HepG2 (cell line): ENCODE results near the gene PIP4K2B. TPM values are rescaled to one million over a fixed set of nuclear protein-coding genes. Genes with fewer than 3 reads are reported as not detected.

ENCODE experiments used
- BATF2 ChIP-seq: sonication (generic); formaldehyde crosslinking; IDR thresholded peaks from 2 replicates; pipeline ENCODE4 v1.8.0; 2022; ENCODE audit warnings: mild to moderate bottlenecking, missing genetic modification reagents, moderate library complexity
- CCDC6 ChIP-seq: sonication (generic); formaldehyde crosslinking; IDR thresholded peaks from 2 replicates; pipeline ENCODE4 v1.8.1; 2022; ENCODE audit warnings: mild to moderate bottlenecking, missing genetic modification reagents, moderate library complexity
- CREM ChIP-seq, 2 experiments: sonication (generic) in 1 of 2; formaldehyde crosslinking in 1 of 2; IDR thresholded peaks; 2 replicates each; pipeline versions ENCODE4 v1.4.0 to v1.6.1; 2016 to 2020; ENCODE audit warnings: antibody characterized with exemption in 1 of 2, mild to moderate bottlenecking in 1 of 2, missing genetic modification reagents in 1 of 2
- HCFC1 ChIP-seq: fragments of 150-350 bp; IDR thresholded peaks from 2 replicates; pipeline ENCODE4 v1.6.1; 2014; ENCODE audit warnings: low read depth, low read length
- HMG20B ChIP-seq: conservative IDR thresholded peaks from 2 replicates; pipeline ENCODE4 v1.6.1; 2016; ENCODE audit warnings: missing genetic modification reagents, missing compliant biosample characterization
- MAFG ChIP-seq: sonication (generic); formaldehyde crosslinking; IDR thresholded peaks from 2 replicates; pipeline ENCODE4 v1.5.1; 2020; ENCODE audit warnings: mild to moderate bottlenecking, missing genetic modification reagents
- RBAK ChIP-seq: sonication (generic); formaldehyde crosslinking; IDR thresholded peaks from 2 replicates; pipeline ENCODE4 v1.5.1; 2020; ENCODE audit warnings: mild to moderate bottlenecking, missing genetic modification reagents
- RFXAP ChIP-seq: sonication (generic); formaldehyde crosslinking; IDR thresholded peaks from 2 replicates; pipeline ENCODE4 v1.4.0; 2020; ENCODE audit warnings: missing genetic modification reagents, borderline replicate concordance
- ZNF251 ChIP-seq: sonication (generic); formaldehyde crosslinking; IDR thresholded peaks from 2 replicates; pipeline ENCODE4 v1.9.0; 2021; ENCODE audit warnings: mild to moderate bottlenecking, missing genetic modification reagents
- ZNF274 ChIP-seq: sonication (generic); formaldehyde crosslinking; IDR thresholded peaks from 2 replicates; pipeline ENCODE4 v1.5.1; 2020; ENCODE audit warnings: mild to moderate bottlenecking, missing genetic modification reagents
- ZNF296 ChIP-seq: sonication (generic); formaldehyde crosslinking; conservative IDR thresholded peaks from 2 replicates; pipeline ENCODE4 v1.5.0; 2020; ENCODE audit warnings: mild to moderate bottlenecking, missing genetic modification reagents
- ZNF563 ChIP-seq: sonication (generic); formaldehyde crosslinking; IDR thresholded peaks from 2 replicates; pipeline ENCODE4 v1.8.0; 2022; ENCODE audit warnings: mild to moderate bottlenecking, moderate library complexity, missing genetic modification reagents
- ZNF570 ChIP-seq: sonication (generic); formaldehyde crosslinking; IDR thresholded peaks from 2 replicates; pipeline ENCODE4 v1.4.0; 2020; ENCODE audit warnings: mild to moderate bottlenecking, missing genetic modification reagents, borderline replicate concordance
- ZNF687 ChIP-seq: sonication (generic); formaldehyde crosslinking; IDR thresholded peaks from 2 replicates; pipeline ENCODE4 v1.5.1; 2020; ENCODE audit warnings: mild to moderate bottlenecking, missing genetic modification reagents, moderate library complexity
- ZNF777 ChIP-seq: sonication (generic); formaldehyde crosslinking; IDR thresholded peaks from 2 replicates; pipeline ENCODE4 v1.4.0; 2020; ENCODE audit warnings: missing genetic modification reagents
- polyA plus RNA-seq, 8 experiments: library from polyadenylated mRNA; depleted of rRNA in 3 of 8; stranded (reverse) in 7 of 8; unstranded in 1 of 8; fragments of >200 nt; fragmentation: Illumina TruSeq in 4 of 8; extraction: Trizol in 4 of 8; gene quantifications; 2 replicates each; pipeline versions ENCODE4 v1.2.1 to v1.2.3, GENCODE V29; 2011 to 2016; ENCODE audit warnings: low read depth in 4 of 8, missing spikeins in 1 of 8, mixed read lengths in 1 of 8; ENCODE audit not compliant: insufficient read depth in 1 of 8
- total RNA-seq, 5 experiments: library from RNA; depleted of rRNA; stranded (reverse); fragments of >200 nt; fragmentation: Illumina TruSeq; extraction: Trizol; gene quantifications; 2 replicates each; pipeline ENCODE4 v1.2.3, GENCODE V29; 2016; ENCODE audit warnings: low read depth in 1 of 5
- TF ChIP-seq, protein P1 (sequence below): sonication (generic); formaldehyde crosslinking; IDR thresholded peaks from 2 replicates; pipeline ENCODE4 v1.4.0; 2020; ENCODE audit warnings: mild to moderate bottlenecking, missing genetic modification reagents

PIP4K2B gene
- total and polyA plus RNA-seq, 2 of the 13 experiments (the other 11 are each of a cell fraction or from before 2014, with no cell fraction given): 20.4 to 54.0 TPM

- TF ChIP-seq BATF2 (CRISPR knock-in tag) (peak; percentile 13; the same call in 1 of the 2 replicates), RFXAP (CRISPR knock-in tag) (no peak; the same call in 1 of the 2 replicates), ZNF251 (CRISPR knock-in tag) (no peak), ZNF777 (CRISPR knock-in tag) (no peak), HMG20B (CRISPR knock-in tag) (no peak), ZNF274 (CRISPR knock-in tag) (peak; percentile 95), HCFC1 (no peak), RBAK (CRISPR knock-in tag) (0 out of 2 replicates have a peak, but pooled peaks have one; percentile 64), ZNF570 (CRISPR knock-in tag) (no peak), ZNF563 (CRISPR knock-in tag) (no peak), CREM (IDR thresholded peaks at IDR 0.05) (no peak), CREM (CRISPR knock-in tag; IDR thresholded peaks at IDR 0.05) (no peak), ZNF687 (CRISPR knock-in tag) (peak; percentile 80), CCDC6 (CRISPR knock-in tag) (0 out of 2 replicates have a peak, but pooled peaks have one; percentile 13), MAFG (CRISPR knock-in tag) (no peak), ZNF296 (CRISPR knock-in tag) (no peak)
- TF ChIP-seq, protein P1, sequence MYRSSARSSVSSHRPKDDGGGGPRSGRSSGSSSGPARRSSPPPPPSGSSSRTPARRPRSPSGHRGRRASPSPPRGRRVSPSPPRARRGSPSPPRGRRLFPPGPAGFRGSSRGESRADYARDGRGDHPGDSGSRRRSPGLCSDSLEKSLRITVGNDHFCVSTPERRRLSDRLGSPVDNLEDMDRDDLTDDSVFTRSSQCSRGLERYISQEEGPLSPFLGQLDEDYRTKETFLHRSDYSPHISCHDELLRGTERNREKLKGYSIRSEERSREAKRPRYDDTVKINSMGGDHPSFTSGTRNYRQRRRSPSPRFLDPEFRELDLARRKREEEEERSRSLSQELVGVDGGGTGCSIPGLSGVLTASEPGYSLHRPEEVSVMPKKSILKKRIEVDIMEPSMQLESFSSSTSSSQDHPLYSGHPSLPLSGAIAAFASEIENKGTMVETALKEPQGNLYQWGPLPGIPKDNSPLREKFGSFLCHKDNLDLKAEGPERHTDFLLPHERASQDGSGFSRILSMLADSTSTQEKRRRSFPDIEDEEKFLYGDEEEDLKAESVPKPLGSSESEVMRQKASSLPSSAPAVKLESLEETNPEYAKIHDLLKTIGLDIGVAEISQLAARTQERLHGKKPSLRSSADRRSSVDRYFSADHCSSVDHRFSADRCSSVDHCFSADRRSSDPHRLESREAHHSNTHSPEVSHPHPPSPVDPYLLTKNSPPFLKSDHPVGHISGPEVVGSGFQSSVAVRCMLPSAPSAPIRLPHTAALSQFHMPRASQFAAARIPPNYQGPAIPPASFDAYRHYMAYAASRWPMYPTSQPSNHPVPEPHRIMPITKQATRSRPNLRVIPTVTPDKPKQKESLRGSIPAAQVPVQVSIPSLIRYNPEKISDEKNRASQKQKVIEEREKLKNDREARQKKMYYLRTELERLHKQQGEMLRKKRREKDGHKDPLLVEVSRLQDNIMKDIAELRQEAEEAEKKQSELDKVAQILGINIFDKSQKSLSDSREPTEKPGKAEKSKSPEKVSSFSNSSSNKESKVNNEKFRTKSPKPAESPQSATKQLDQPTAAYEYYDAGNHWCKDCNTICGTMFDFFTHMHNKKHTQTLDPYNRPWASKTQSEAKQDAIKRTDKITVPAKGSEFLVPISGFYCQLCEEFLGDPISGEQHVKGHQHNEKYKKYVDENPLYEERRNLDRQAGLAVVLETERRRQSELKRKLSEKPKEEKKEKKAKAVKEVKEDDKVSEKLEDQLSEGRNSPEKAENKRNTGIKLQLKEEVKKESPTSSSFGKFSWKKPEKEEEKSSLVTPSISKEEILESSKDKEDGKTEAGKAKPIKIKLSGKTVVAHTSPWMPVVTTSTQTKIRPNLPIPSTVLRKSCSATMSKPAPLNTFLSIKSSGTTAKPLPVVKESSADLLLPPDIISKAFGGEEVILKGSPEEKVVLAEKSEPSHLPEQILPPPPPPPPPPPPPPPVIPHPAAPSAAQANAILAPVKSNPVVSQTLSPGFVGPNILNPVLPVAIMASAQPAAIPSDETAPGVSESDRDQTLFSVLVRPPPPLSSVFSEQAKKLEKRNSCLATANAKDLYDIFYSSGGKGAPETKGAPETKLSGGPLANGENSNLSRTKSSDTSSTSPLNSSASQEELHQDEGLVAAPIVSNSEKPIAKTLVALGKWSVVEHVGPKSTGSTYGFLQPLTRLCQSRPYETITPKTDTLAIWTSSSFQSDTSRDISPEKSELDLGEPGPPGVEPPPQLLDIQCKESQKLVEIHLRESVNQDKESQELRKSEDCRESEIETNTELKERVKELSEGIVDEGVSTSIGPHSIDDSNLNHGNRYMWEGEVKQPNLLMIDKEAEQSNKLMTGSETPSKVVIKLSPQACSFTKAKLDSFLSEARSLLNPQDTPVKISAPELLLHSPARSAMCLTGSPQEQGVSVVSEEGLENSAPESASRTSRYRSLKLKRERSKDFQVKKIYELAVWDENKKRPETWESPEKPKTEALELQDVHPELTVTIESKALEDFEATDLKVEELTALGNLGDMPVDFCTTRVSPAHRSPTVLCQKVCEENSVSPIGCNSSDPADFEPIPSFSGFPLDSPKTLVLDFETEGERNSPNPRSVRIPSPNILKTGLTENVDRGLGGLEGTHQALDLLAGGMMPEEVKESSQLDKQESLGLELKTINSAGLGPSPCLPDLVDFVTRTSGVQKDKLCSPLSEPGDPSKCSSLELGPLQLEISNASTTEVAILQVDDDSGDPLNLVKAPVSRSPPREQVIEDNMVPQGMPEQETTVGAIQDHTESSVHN (CRISPR knock-in tag): 0 out of 2 replicates have a peak, but pooled peaks have one; percentile 25
These were observed 499 bp downstream of the PIP4K2B start (continued) for GRCh38 chr17:38798614-38799500.
